GM23338 (cell line): ENCODE measurements around the gene MAGI3.

Source experiments
- CREB1 ChIP-seq: fragments of 250-450 bp; sonication (Bioruptor Pico); IDR thresholded peaks from 2 replicates; pipeline ENCODE4 v1.5.0; 2020; ENCODE audit warnings: low read depth, mild to moderate bottlenecking, moderate library complexity
- CTCF ChIP-seq, 2 experiments: fragments of 200-600 bp in 1 of 2; sonication (generic) in 1 of 2; conservative IDR thresholded peaks; 2 replicates each; pipeline versions ENCODE4 v1.5.1 to v1.6.1; 2016 to 2017; ENCODE audit warnings: antibody characterized with exemption in 2 of 2, low read depth in 2 of 2, mild to moderate bottlenecking in 2 of 2, moderate library complexity in 1 of 2
- ETS1 ChIP-seq: IDR thresholded peaks from 2 replicates; pipeline ENCODE4 v1.6.1; 2016; ENCODE audit warnings: antibody characterized with exemption
- EZH2 ChIP-seq: fragments of 200-600 bp; sonication (generic); IDR thresholded peaks from one replicate; pipeline ENCODE4 v1.8.0; 2017; ENCODE audit warnings: antibody characterized with exemption, mild to moderate bottlenecking, low read depth; ENCODE audit not compliant: unreplicated experiment
- EZH2phosphoT487 ChIP-seq: fragments of 200-600 bp; sonication (generic); IDR thresholded peaks from one replicate; pipeline ENCODE4 v1.8.1; 2018; ENCODE audit warnings: antibody characterized with exemption; ENCODE audit not compliant: unreplicated experiment
- NANOG ChIP-seq: IDR thresholded peaks from 2 replicates; pipeline ENCODE4 v1.6.1; 2016; ENCODE audit warnings: antibody characterized with exemption, borderline replicate concordance
- POLR2AphosphoS5 ChIP-seq: IDR thresholded peaks from 2 replicates; pipeline ENCODE4 v1.6.1; 2016; ENCODE audit warnings: antibody characterized with exemption, low read depth
- REST ChIP-seq: IDR thresholded peaks from one replicate; pipeline ENCODE4 v1.6.1; 2018; ENCODE audit warnings: antibody characterized with exemption; ENCODE audit not compliant: unreplicated experiment
- ZNF114 ChIP-seq: fragments of 250-450 bp; sonication (Bioruptor Pico); IDR thresholded peaks from 2 replicates; pipeline ENCODE4 v1.5.0; 2020; ENCODE audit warnings: mild to moderate bottlenecking, moderate library complexity
- ZNF462 ChIP-seq: fragments of 250-450 bp; sonication (Bioruptor Pico); IDR thresholded peaks from 2 replicates; pipeline ENCODE4 v1.5.0; 2020; ENCODE audit warnings: mild to moderate bottlenecking, moderate library complexity

GRCh38 chr1:113531321-113531720 lies 141.0 kb downstream of the MAGI3 start:
- TF ChIP-seq CTCF (conservative IDR thresholded peaks at IDR 0.05; ENCODE audit: low read depth in 2 of 2) = no peak
- TF ChIP-seq EZH2 = no peak
- TF ChIP-seq EZH2phosphoT487 = no peak
- no peak for TF ChIP-seq CREB1 (CRISPR knock-in tag)
- TF ChIP-seq ZNF114 (CRISPR knock-in tag) = no peak
- no peak for TF ChIP-seq POLR2AphosphoS5
- TF ChIP-seq NANOG = no peak
- no peak for TF ChIP-seq REST
- TF ChIP-seq ZNF462 (CRISPR knock-in tag) = no peak
- TF ChIP-seq ETS1 = no peak
